ENCODE measurements around the gene FGFR2. TPM values are rescaled to one million over a fixed set of nuclear protein-coding genes. Genes with fewer than 3 reads are reported as not detected.

The FGFR2 gene
- total RNA-seq, 1 experiment from 2014 or later = 19.7 TPM

GRCh38 chr10:121460733-121461132, 137.5 kb downstream of the FGFR2 start:
- H3K27me3 ChIP-seq (ENCODE audit: insufficient read depth, low read length) = no peaks in the 10 kb centered on the region
- H2AFZ ChIP-seq (ENCODE audit: low read depth, low read length, poor library complexity, severe bottlenecking) = no peak overlapping the region
- no peaks in the 10 kb centered on the region for H4K20me1 ChIP-seq (ENCODE audit: insufficient read depth)
- no TSS peak for BruUV-seq (replicated peaks)
- H3K9ac ChIP-seq (ENCODE audit: low read length) = no peak overlapping the region
- intact Hi-C loops (cut with micrococcal nuclease) = no loop called here
- 0 out of 2 replicates have a peak overlapping the region, but pooled peaks have one; percentile 51 for H3K4me2 ChIP-seq (ENCODE audit: low read length)
- no peak overlapping the region for H3K27ac ChIP-seq (ENCODE audit: low read depth, low read length)
- no peaks in the 10 kb centered on the region for H3K9me3 ChIP-seq (ENCODE audit: control insufficient read depth in 1 of 2, insufficient read depth in 1 of 2, low read depth in 1 of 2, low read length in 2 of 2)
- ATAC-seq (no peak), DNase-seq (ENCODE audit: low read depth, low spot score) (no peak)
- POLR2A ChIA-PET = no interaction called here
- RAD21 ChIA-PET (ENCODE audit: low non-redundant PET in 1 of 2, low total read pairs in 2 of 2, uncharacterized antibody in 2 of 2, unreplicated experiment in 2 of 2) = no interaction called here
- no peaks in the 10 kb centered on the region for H3K9me2 ChIP-seq (ENCODE audit: insufficient read depth)
- H3K36me3 ChIP-seq (ENCODE audit: control insufficient read depth in 1 of 2, insufficient read depth in 2 of 2, low read length in 2 of 2) = no peaks in the 10 kb centered on the region
- no peak for TF ChIP-seq YY1 (IDR thresholded peaks at IDR 0.05; ENCODE audit: extremely low read depth, insufficient replicate concordance, low read depth, low read length)
- TF ChIP-seq ZFX (IDR thresholded peaks at IDR 0.05) = no peak
- no peak for TF ChIP-seq REST (IDR thresholded peaks at IDR 0.05; ENCODE audit: low read depth)
- no peak for TF ChIP-seq MAX (IDR thresholded peaks at IDR 0.05)
- 0 out of 2 replicates have a peak, but pooled peaks have one; percentile 0 for TF ChIP-seq SP1 (IDR thresholded peaks at IDR 0.05; ENCODE audit: low read depth)
- TF ChIP-seq ZBTB33 (IDR thresholded peaks at IDR 0.05; ENCODE audit: extremely low read depth, insufficient replicate concordance, low read length) = no peak
- TF ChIP-seq EZH2 (IDR thresholded peaks at IDR 0.05) = no peak
- no peaks in the 10 kb centered on the region for H3K79me2 ChIP-seq (ENCODE audit: insufficient read depth, low read length)
- no peak overlapping the region for H3K4me3 ChIP-seq (replicated peaks in 1 of 2; ENCODE audit: low read depth in 1 of 2, low read length in 2 of 2)
- H3K4me1 ChIP-seq (ENCODE audit: control insufficient read depth in 1 of 2, insufficient read depth in 2 of 2, low read length in 2 of 2) = peaks cover 16 to 25% of the 10 kb centered on the region in 2 experiments
- CTCF ChIA-PET = no interaction called here
